ENCODE data around the gene LCP2.

- TF ChIP-seq, protein P1, sequence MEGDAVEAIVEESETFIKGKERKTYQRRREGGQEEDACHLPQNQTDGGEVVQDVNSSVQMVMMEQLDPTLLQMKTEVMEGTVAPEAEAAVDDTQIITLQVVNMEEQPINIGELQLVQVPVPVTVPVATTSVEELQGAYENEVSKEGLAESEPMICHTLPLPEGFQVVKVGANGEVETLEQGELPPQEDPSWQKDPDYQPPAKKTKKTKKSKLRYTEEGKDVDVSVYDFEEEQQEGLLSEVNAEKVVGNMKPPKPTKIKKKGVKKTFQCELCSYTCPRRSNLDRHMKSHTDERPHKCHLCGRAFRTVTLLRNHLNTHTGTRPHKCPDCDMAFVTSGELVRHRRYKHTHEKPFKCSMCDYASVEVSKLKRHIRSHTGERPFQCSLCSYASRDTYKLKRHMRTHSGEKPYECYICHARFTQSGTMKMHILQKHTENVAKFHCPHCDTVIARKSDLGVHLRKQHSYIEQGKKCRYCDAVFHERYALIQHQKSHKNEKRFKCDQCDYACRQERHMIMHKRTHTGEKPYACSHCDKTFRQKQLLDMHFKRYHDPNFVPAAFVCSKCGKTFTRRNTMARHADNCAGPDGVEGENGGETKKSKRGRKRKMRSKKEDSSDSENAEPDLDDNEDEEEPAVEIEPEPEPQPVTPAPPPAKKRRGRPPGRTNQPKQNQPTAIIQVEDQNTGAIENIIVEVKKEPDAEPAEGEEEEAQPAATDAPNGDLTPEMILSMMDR (conservative IDR thresholded peaks at IDR 0.05; ENCODE audit: low read length) = no peak
- TF ChIP-seq EZH2phosphoT487 (IDR thresholded peaks at IDR 0.05; ENCODE audit: borderline replicate concordance) = no peak
Measured at GRCh38 chr5:170312666-170313065, 15.1 kb upstream of the LCP2 start.

Measured in Loucy (cell line).